Measurements from ENCODE around the gene NELFB.

The NELFB gene

DNA sequence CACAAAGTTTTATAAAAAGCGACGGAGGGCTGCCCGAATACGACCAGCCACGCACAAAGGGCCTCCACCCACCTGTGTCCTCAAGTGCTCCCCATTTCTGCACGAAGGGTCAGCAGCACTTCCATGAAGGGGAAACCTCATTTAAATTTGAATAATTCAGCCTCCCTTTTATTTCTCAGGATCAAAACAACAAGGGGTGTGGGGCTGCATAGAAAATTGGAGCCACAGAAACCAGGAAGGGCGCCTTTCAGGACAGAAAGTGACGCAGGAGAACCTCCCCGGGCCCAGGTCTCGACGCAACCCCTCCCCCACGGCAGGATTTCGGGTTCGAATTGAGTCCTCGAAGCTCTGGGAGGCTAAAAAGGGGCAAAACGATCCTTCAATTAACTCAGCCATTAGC, 44.8 kb downstream of the NELFB start:
- H3K9me3 Mint-ChIP-seq = no peaks in the 10 kb centered on the region
- peak overlapping the region; percentile 82 to 87 (median 86) for H3K4me3 Mint-ChIP-seq
- peaks cover 22% of the 10 kb centered on the region for H3K4me1 Mint-ChIP-seq
- peaks cover 30% of the 10 kb centered on the region for H3K27me3 Mint-ChIP-seq (ENCODE audit: low read depth)
- H3K27ac Mint-ChIP-seq = peak overlapping the region in 2 of 3 experiments; percentile 61 to 73
- no peaks in the 10 kb centered on the region for H3K36me3 Mint-ChIP-seq (ENCODE audit: low read depth)
- TF ChIP-seq, protein P1, sequence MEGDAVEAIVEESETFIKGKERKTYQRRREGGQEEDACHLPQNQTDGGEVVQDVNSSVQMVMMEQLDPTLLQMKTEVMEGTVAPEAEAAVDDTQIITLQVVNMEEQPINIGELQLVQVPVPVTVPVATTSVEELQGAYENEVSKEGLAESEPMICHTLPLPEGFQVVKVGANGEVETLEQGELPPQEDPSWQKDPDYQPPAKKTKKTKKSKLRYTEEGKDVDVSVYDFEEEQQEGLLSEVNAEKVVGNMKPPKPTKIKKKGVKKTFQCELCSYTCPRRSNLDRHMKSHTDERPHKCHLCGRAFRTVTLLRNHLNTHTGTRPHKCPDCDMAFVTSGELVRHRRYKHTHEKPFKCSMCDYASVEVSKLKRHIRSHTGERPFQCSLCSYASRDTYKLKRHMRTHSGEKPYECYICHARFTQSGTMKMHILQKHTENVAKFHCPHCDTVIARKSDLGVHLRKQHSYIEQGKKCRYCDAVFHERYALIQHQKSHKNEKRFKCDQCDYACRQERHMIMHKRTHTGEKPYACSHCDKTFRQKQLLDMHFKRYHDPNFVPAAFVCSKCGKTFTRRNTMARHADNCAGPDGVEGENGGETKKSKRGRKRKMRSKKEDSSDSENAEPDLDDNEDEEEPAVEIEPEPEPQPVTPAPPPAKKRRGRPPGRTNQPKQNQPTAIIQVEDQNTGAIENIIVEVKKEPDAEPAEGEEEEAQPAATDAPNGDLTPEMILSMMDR (IDR thresholded peaks at IDR 0.05; ENCODE audit: unreplicated experiment in 3 of 3) = no peak

DNA sequence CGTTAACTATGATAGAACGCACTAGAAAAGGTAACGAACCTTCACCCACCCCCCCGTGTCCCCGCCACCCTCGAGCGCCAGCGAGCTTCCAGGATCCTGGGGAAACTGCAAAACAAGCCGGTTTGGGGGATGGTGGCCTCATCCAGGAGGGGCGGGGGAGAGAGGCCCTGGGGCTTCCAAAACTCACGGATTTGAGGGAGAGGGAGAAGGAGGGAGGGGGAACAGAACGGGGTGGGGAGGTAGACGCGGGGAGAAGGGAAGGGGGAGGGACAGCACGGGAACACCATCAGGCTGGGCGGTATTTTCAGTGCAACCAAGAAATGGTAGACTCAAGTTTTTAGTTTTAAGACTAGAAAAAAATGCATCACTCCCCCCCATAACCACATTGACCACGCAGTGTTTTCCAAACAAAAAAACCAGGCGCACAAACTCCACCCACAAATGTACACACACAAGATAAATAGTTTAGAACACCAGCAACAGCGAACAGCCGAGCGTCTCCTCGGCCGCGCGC, 45.5 kb downstream of the NELFB start:
- H3K27ac Mint-ChIP-seq = peak overlapping the region; percentile 64 to 96 (median 83)
- no peaks in the 10 kb centered on the region for H3K36me3 Mint-ChIP-seq (ENCODE audit: low read depth)
- peaks cover 30% of the 10 kb centered on the region for H3K27me3 Mint-ChIP-seq (ENCODE audit: low read depth)
- TF ChIP-seq, protein P1 (IDR thresholded peaks at IDR 0.05; ENCODE audit: unreplicated experiment in 3 of 3) = no peak
- H3K4me1 Mint-ChIP-seq = peaks cover 22% of the 10 kb centered on the region
- no peaks in the 10 kb centered on the region for H3K9me3 Mint-ChIP-seq
- H3K4me3 Mint-ChIP-seq = peak overlapping the region; percentile 89 to 97 (median 96)

DNA sequence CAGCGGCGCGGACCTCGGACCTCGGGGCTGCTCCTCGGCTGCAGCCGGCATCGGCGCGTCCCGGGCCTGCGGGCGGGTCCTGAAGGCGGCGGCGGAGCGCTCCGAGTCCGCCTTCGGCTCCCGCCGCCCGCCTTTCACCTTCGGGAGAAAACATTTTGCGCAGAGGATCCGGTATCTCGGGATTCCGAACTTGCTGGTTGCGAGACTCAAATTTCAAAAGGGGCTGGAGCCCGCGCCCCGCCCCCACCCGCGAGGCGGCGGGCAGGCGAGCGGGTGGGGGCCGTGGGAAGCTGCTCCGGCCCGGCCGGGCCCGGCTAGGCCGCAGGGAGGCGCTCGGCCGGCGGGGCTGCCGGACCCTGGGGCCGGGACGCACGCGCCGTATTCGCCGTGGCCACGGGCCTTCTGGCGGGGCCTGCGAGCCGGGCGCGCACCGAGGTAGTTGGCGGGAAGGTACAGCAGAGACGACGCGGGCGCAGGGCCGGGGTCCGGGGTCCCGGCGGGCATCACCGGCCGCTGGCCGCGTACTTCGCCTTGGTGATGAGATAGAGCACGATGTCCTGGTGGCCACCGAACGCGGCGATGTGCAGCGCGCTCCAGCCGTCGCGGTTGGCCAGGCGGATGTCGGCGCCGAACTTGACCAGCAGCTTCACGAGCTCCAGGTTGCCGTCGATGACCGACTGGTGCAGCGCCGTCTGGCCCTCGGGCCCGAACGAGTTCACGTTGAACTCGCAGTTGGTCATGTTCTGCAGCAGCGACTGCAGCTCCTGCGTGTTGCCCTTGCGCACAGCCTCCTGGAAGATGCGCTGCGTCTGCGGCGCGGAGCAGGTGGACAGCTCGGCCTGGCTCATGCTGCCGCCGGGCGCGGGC, 46.2 kb downstream of the NELFB start:
- Mint-ChIP-seq H3K9me3 (no peaks in the 10 kb centered on the region), H3K27ac (peak overlapping the region; percentile 64 to 96 (median 83)), H3K27me3 (ENCODE audit: low read depth) (peaks cover 26% of the 10 kb centered on the region), H3K4me3 (peak overlapping the region; percentile 89 to 97 (median 96)), H3K36me3 (ENCODE audit: low read depth) (no peaks in the 10 kb centered on the region), H3K4me1 (peaks cover 22% of the 10 kb centered on the region)
- TF ChIP-seq, protein P1 (IDR thresholded peaks at IDR 0.05; ENCODE audit: unreplicated experiment in 3 of 3) = peak in 1 of 3 experiments; percentile 33

DNA sequence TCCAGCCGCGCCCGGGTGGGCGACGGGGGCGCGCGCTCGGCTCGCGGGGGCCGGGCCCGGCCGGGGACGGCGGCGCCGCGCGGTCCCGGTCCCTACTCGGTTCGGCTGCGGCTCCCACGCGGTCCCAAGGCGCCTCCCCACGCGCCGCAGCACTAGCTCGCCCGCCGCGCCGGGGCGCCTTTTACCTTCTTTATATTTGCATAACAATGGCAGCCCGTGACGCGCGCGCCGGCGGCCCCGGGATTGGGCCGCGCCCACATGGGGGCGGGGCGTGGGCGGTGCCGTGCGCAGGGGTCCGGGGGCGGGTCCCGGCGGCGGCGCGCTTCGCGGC, 47.0 kb downstream of the NELFB start, which contains the start of gene NRARP:
TSS of gene NRARP (minus strand) at position 154 of the 331 bp plus-strand sequence. CDS start 343 bp downstream, outside the sequence.
- Mint-ChIP-seq H3K36me3 (ENCODE audit: low read depth) (no peaks in the 10 kb centered on the region), H3K27me3 (ENCODE audit: low read depth) (peaks cover 21% of the 10 kb centered on the region), H3K27ac (peak within 1 kb of the TSS; percentile 81 to 90 (median 89)), H3K9me3 (no peaks in the 10 kb centered on the region), H3K4me3 (peak within 1 kb of the TSS; percentile 89 to 97 (median 96)), H3K4me1 (peaks cover 16% of the 10 kb centered on the region)
- TF ChIP-seq, protein P1 (IDR thresholded peaks at IDR 0.05; ENCODE audit: unreplicated experiment in 3 of 3) = no peak

DNA sequence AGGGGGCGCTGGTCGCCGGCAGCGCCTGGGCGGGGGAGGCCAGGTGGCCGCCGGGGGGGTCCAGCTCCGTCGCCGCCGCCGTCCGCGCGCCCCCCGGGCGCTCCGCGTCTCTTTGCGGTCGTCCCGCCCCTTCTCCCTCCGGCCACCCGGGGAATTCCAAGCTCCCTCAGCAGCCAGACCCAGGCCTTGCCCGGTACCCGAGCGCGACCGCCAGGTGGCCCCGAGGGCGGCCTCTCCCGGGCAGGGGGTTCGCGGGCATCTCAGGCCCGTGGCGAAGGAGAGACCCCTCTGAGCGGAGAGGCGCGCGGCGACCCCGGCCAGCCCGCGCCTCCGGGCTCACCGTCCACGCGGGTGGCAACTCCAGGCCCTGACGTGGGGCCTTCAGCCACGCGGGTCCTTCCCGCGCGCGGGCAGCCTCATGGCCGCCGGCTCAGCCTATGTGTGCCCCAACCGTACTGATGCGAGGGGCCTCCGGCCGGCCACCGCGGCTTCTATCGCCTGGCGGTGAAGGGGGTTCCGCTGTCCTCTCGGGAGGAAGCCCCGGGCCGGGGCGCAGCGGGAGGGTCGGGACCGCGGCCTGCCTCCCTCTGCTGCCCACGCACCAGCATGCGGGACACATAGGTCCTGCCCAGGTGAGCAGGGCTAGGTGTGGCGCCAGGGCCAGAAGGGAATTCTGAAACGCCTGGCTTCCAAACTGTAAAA, 47.5 kb downstream of the NELFB start:
- Mint-ChIP-seq H3K36me3 (ENCODE audit: low read depth) (no peaks in the 10 kb centered on the region), H3K27ac (peak overlapping the region; percentile 81 to 90 (median 89)), H3K4me1 (peaks cover 16% of the 10 kb centered on the region), H3K4me3 (peak overlapping the region; percentile 64 to 81 (median 79)), H3K9me3 (no peaks in the 10 kb centered on the region), H3K27me3 (ENCODE audit: low read depth) (peaks cover 21% of the 10 kb centered on the region)
- TF ChIP-seq, protein P1 (IDR thresholded peaks at IDR 0.05; ENCODE audit: unreplicated experiment in 3 of 3) = peak; percentile 53 to 71 (median 63)

All from nephron (organoid).